SK-N-SH (cell line): ENCODE results near the gene SOX11. TPM values are rescaled to one million over a fixed set of nuclear protein-coding genes. Genes with fewer than 3 reads are reported as not detected.

Source experiments
- CTCF ChIA-PET: fragments of 300-600, 350-600 bp; formaldehyde crosslinking; extraction: SDS; loops from one replicate; lab custom pipeline; 2021; lab: Yijun Ruan, JAX
- POLR2A ChIA-PET: fragments of 350-600 bp; sonication (Branson Sonifier 250); formaldehyde crosslinking; extraction: SDS; loops from one replicate; lab custom pipeline; 2020; ENCODE audit warnings: antibody characterized with exemption, inconsistent platforms; lab: Yijun Ruan, JAX
- DNase-seq: peaks from one replicate; pipeline ENCODE4 v3.0.0; 2012
- H2AFZ ChIP-seq: fragments of 200-600 bp; sonication (generic); 2 replicates; pipeline ENCODE4 v1.8.1; 2016; ENCODE audit warnings: antibody characterized with exemption, mild to moderate bottlenecking, low read depth
- H3F3A ChIP-seq: fragments of 200-600 bp; sonication (generic); replicated peaks from 2 replicates; pipeline ENCODE3; 2016; ENCODE audit warnings: antibody characterized with exemption, mild to moderate bottlenecking; ENCODE audit not compliant: insufficient read depth
- H3K27ac ChIP-seq, 2 experiments: fragments of 200-500 bp in 1 of 2; fragments of 200-600 bp in 1 of 2; sonication (Bioruptor generic) in 1 of 2; sonication (generic), shearing (Covaris generic) in 1 of 2; 2 replicates each; pipeline versions ENCODE4 v1.5.1 to v1.6.1; 2014 to 2016; ENCODE audit warnings: low read depth in 2 of 2, inconsistent platforms in 1 of 2, low read length in 1 of 2, mild to moderate bottlenecking in 1 of 2, mixed read lengths in 1 of 2
- H3K27me3 ChIP-seq: fragments of 200-600 bp; sonication (generic), shearing (Covaris generic); 2 replicates; pipeline ENCODE4 v1.6.1; 2016; ENCODE audit warnings: mixed run types; ENCODE audit not compliant: insufficient read depth
- H3K36me3 ChIP-seq, 2 experiments: fragments of 200-500 bp in 1 of 2; fragments of 200-600 bp in 1 of 2; sonication (Bioruptor generic) in 1 of 2; sonication (generic) in 1 of 2; replicated peaks in 1 of 2; 2 replicates each; pipeline versions ENCODE3 to v1.5.1; 2014 to 2016; ENCODE audit warnings: low read length in 1 of 2, mild to moderate bottlenecking in 1 of 2; ENCODE audit not compliant: insufficient read depth in 2 of 2, control insufficient read depth in 1 of 2
- H3K4me1 ChIP-seq, 2 experiments: fragments of 200-500 bp in 1 of 2; fragments of 200-600 bp in 1 of 2; sonication (Bioruptor generic) in 1 of 2; sonication (generic), shearing (Covaris generic) in 1 of 2; 2 replicates each; pipeline versions ENCODE4 v1.5.1 to v1.6.1; 2014 to 2016; ENCODE audit warnings: low read depth in 1 of 2, low read length in 1 of 2, mixed run types in 1 of 2; ENCODE audit not compliant: insufficient read depth in 2 of 2, control insufficient read depth in 1 of 2
- H3K4me2 ChIP-seq: fragments of 200-600 bp; sonication (generic), shearing (Covaris generic); 2 replicates; pipeline ENCODE4 v1.6.1; 2017; ENCODE audit warnings: mixed run types
- H3K4me3 ChIP-seq, 2 experiments: fragments of 200-500 bp in 1 of 2; fragments of 200-600 bp in 1 of 2; sonication (Bioruptor generic) in 1 of 2; sonication (generic), shearing (Covaris generic) in 1 of 2; 2 replicates each; pipeline versions ENCODE4 v1.5.1 to v1.8.1; 2014 to 2016; ENCODE audit warnings: low read depth in 2 of 2, inconsistent platforms in 1 of 2, low read length in 1 of 2, mild to moderate bottlenecking in 1 of 2, mixed read lengths in 1 of 2, moderate library complexity in 1 of 2
- H3K79me2 ChIP-seq: fragments of 200-600 bp; sonication (generic); 2 replicates; pipeline ENCODE4 v1.8.1; 2017; ENCODE audit warnings: mild to moderate bottlenecking; ENCODE audit not compliant: insufficient read depth
- H3K9ac ChIP-seq: fragments of 200-600 bp; sonication (generic); 2 replicates; pipeline ENCODE4 v1.6.1; 2017; ENCODE audit warnings: mixed run types
- H3K9me2 ChIP-seq: fragments of 200-600 bp; sonication (generic); 2 replicates; pipeline ENCODE4 v1.6.1; 2017; ENCODE audit warnings: mixed run types
- H3K9me3 ChIP-seq: fragments of 200-600 bp; sonication (generic); 2 replicates; pipeline ENCODE4 v1.6.1; 2017; ENCODE audit warnings: mixed run types, mild to moderate bottlenecking, moderate library complexity
- H4K20me1 ChIP-seq: fragments of 200-600 bp; sonication (generic); 2 replicates; pipeline ENCODE4 v1.6.1; 2017; ENCODE audit warnings: mild to moderate bottlenecking, mixed run types; ENCODE audit not compliant: insufficient read depth
- CHD2 ChIP-seq: fragments of 150-350 bp; IDR thresholded peaks from 2 replicates; pipeline ENCODE4 v1.6.1; 2018; ENCODE audit warnings: low read length; ENCODE audit not compliant: partially characterized antibody
- ELF1 ChIP-seq: IDR thresholded peaks from 2 replicates; pipeline ENCODE4 v1.4.0; 2012
- EP300 ChIP-seq, 2 experiments: IDR thresholded peaks; 2 replicates each; pipeline versions ENCODE4 v1.4.0 to v1.6.1; 2012; ENCODE audit warnings: borderline replicate concordance in 1 of 2, low read depth in 1 of 2, low read length in 1 of 2
- EZH2phosphoT487 ChIP-seq: fragments of 200-600 bp; sonication (generic); IDR thresholded peaks from 2 replicates; pipeline ENCODE4 v1.6.1; 2017; ENCODE audit warnings: low read depth, mixed run types, mild to moderate bottlenecking, antibody characterized with exemption, moderate library complexity, borderline replicate concordance
- FOSL2 ChIP-seq: IDR thresholded peaks from 2 replicates; pipeline ENCODE4 v1.4.0; 2012; ENCODE audit warnings: low read depth, mild to moderate bottlenecking, moderate library complexity, borderline replicate concordance
- FOXJ3 ChIP-seq: sonication (generic); formaldehyde crosslinking; IDR thresholded peaks from 2 replicates; pipeline ENCODE4 v1.5.1; 2020; ENCODE audit warnings: mild to moderate bottlenecking, missing genetic modification reagents
- GATA2 ChIP-seq: sonication (generic); formaldehyde crosslinking; IDR thresholded peaks from 2 replicates; pipeline ENCODE4 v1.5.0; 2020; ENCODE audit warnings: mild to moderate bottlenecking, missing genetic modification reagents
- JUND ChIP-seq: IDR thresholded peaks from 2 replicates; pipeline ENCODE4 v1.4.0; 2012
- MXI1 ChIP-seq: IDR thresholded peaks from 2 replicates; pipeline ENCODE4 v1.6.1; 2012; ENCODE audit warnings: mild to moderate bottlenecking, low read depth, low read length, improper control_type of control experiment
- POLR2AphosphoS5 ChIP-seq: IDR thresholded peaks from 2 replicates; pipeline ENCODE4 v1.6.1; 2012; ENCODE audit warnings: low read depth, low read length
- RXRA ChIP-seq: IDR thresholded peaks from 2 replicates; pipeline ENCODE4 v1.4.0; 2012; ENCODE audit warnings: low read depth, mild to moderate bottlenecking, borderline replicate concordance
- SIN3A ChIP-seq: IDR thresholded peaks from 2 replicates; pipeline ENCODE4 v1.6.1; 2012; ENCODE audit warnings: low read depth, mild to moderate bottlenecking, low read length, moderate library complexity, borderline replicate concordance
- SMC3 ChIP-seq: IDR thresholded peaks from 2 replicates; pipeline ENCODE4 v1.6.1; 2012; ENCODE audit warnings: low read depth, low read length, improper control_type of control experiment
- TAF1 ChIP-seq: IDR thresholded peaks from 2 replicates; pipeline ENCODE4 v1.6.1; 2012; ENCODE audit warnings: low read depth, mild to moderate bottlenecking, low read length, moderate library complexity, borderline replicate concordance
- TEAD4 ChIP-seq: IDR thresholded peaks from 2 replicates; pipeline ENCODE4 v1.4.0; 2012; ENCODE audit warnings: mild to moderate bottlenecking, borderline replicate concordance; ENCODE audit not compliant: insufficient read depth
- YY1 ChIP-seq: IDR thresholded peaks from 2 replicates; pipeline ENCODE4 v1.4.0; 2012; ENCODE audit warnings: low read depth, mild to moderate bottlenecking
- ZBTB33 ChIP-seq: IDR thresholded peaks from 2 replicates; pipeline ENCODE4 v1.4.0; 2012; ENCODE audit warnings: low read depth, borderline replicate concordance
- WGBS: methylation state at CpG from one replicate; pipeline ENCODE4 v1.1.6; 2017; ENCODE audit warnings: low lambda C conversion rate; 5-methylcytosine and 5-hydroxymethylcytosine counted together
- polyA plus RNA-seq, 3 experiments: library from polyadenylated mRNA; depleted of rRNA; stranded (reverse); fragments of >200 nt; gene quantifications; 2 replicates each; pipeline ENCODE4 v1.2.3, GENCODE V29; 2012
- TF ChIP-seq, protein P1 (sequence below): IDR thresholded peaks from 2 replicates; pipeline ENCODE4 v1.4.0; 2012; ENCODE audit warnings: low read depth
- TF ChIP-seq, protein P2 (sequence below): IDR thresholded peaks from 2 replicates; pipeline ENCODE4; 2012
- TF ChIP-seq, protein P3 (sequence below): fragments of 150-350 bp; IDR thresholded peaks from 2 replicates; pipeline ENCODE4 v1.6.1; 2016; ENCODE audit warnings: mild to moderate bottlenecking, low read depth, low read length
- TF ChIP-seq, protein P4 (sequence below): IDR thresholded peaks from 2 replicates; pipeline ENCODE4 v1.6.1; 2012; ENCODE audit warnings: mild to moderate bottlenecking, low read depth, low read length, moderate library complexity

SOX11 gene
- polyA plus RNA-seq, 1 of the 3 experiments (the other 2 are of a cell fraction): 3.4 TPM

GRCh38 chr2:5686068-5686467, 6.1 kb upstream of the SOX11 start (continued):
- no peak for TF ChIP-seq FOXJ3
- TF ChIP-seq CHD2: no peak
- no peak for TF ChIP-seq GATA2
- TF ChIP-seq MXI1: no peak
- TF ChIP-seq SMC3: no peak
- no peak for TF ChIP-seq POLR2AphosphoS5
- TF ChIP-seq YY1: no peak
- no peak for TF ChIP-seq ELF1
- TF ChIP-seq, all 33 proteins: peak for 0

- CTCF ChIA-PET: interaction anchor here (0.6 kb wide), 1 partner anchor 400 kb away, joined by 3 read pairs; no protein-coding TSS in a partner anchor
- TF ChIP-seq FOSL2 (no peak), CHD2 (no peak), JUND (no peak), GATA2 (no peak), TEAD4 (no peak), EP300 (IDR thresholded peaks at IDR 0.05; ENCODE audit: borderline replicate concordance in 1 of 2, low read depth in 1 of 2, low read length in 1 of 2) (no peak), SMC3 (no peak), RXRA (no peak), EZH2phosphoT487 (no peak), YY1 (no peak), SIN3A (no peak), ZBTB33 (no peak), MXI1 (no peak), TAF1 (no peak)
- TF ChIP-seq, protein P1, sequence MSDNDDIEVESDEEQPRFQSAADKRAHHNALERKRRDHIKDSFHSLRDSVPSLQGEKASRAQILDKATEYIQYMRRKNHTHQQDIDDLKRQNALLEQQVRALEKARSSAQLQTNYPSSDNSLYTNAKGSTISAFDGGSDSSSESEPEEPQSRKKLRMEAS: no peak
- TF ChIP-seq, protein P2, sequence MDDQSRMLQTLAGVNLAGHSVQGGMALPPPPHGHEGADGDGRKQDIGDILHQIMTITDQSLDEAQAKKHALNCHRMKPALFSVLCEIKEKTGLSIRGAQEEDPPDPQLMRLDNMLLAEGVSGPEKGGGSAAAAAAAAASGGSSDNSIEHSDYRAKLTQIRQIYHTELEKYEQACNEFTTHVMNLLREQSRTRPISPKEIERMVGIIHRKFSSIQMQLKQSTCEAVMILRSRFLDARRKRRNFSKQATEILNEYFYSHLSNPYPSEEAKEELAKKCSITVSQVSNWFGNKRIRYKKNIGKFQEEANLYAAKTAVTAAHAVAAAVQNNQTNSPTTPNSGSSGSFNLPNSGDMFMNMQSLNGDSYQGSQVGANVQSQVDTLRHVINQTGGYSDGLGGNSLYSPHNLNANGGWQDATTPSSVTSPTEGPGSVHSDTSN: no peak
- TF ChIP-seq, protein P3, sequence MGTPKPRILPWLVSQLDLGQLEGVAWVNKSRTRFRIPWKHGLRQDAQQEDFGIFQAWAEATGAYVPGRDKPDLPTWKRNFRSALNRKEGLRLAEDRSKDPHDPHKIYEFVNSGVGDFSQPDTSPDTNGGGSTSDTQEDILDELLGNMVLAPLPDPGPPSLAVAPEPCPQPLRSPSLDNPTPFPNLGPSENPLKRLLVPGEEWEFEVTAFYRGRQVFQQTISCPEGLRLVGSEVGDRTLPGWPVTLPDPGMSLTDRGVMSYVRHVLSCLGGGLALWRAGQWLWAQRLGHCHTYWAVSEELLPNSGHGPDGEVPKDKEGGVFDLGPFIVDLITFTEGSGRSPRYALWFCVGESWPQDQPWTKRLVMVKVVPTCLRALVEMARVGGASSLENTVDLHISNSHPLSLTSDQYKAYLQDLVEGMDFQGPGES: no peak
- TF ChIP-seq, protein P4, sequence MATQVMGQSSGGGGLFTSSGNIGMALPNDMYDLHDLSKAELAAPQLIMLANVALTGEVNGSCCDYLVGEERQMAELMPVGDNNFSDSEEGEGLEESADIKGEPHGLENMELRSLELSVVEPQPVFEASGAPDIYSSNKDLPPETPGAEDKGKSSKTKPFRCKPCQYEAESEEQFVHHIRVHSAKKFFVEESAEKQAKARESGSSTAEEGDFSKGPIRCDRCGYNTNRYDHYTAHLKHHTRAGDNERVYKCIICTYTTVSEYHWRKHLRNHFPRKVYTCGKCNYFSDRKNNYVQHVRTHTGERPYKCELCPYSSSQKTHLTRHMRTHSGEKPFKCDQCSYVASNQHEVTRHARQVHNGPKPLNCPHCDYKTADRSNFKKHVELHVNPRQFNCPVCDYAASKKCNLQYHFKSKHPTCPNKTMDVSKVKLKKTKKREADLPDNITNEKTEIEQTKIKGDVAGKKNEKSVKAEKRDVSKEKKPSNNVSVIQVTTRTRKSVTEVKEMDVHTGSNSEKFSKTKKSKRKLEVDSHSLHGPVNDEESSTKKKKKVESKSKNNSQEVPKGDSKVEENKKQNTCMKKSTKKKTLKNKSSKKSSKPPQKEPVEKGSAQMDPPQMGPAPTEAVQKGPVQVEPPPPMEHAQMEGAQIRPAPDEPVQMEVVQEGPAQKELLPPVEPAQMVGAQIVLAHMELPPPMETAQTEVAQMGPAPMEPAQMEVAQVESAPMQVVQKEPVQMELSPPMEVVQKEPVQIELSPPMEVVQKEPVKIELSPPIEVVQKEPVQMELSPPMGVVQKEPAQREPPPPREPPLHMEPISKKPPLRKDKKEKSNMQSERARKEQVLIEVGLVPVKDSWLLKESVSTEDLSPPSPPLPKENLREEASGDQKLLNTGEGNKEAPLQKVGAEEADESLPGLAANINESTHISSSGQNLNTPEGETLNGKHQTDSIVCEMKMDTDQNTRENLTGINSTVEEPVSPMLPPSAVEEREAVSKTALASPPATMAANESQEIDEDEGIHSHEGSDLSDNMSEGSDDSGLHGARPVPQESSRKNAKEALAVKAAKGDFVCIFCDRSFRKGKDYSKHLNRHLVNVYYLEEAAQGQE: no peak
- TF ChIP-seq, all 33 proteins: peak for 0
- H3K27me3 ChIP-seq: no peaks in the 10 kb centered on the region
- peaks cover 12% of the 10 kb centered on the region; the same call in 1 of the 2 replicates for H3K79me2 ChIP-seq
- WGBS: 61% methylated on average over 5 of the region's 5 CpGs
- no peak overlapping the region for H3K27ac ChIP-seq
- H3K4me3 ChIP-seq: no peak overlapping the region
- peaks cover 12% of the 10 kb centered on the region for H3F3A ChIP-seq
- H4K20me1 ChIP-seq: no peaks in the 10 kb centered on the region
- POLR2A ChIA-PET: no interaction called here
- no peak overlapping the region for H2AFZ ChIP-seq
- peaks cover 0 to 6% of the 10 kb centered on the region in 2 experiments; a peak in 1 of 4 replicates for H3K4me1 ChIP-seq
- DNase-seq: no peak
- H3K9me3 ChIP-seq: no peaks in the 10 kb centered on the region
- H3K4me2 ChIP-seq: no peak overlapping the region
- no peak overlapping the region for H3K9ac ChIP-seq
- H3K9me2 ChIP-seq: no peaks in the 10 kb centered on the region
- no peaks in the 10 kb centered on the region for H3K36me3 ChIP-seq
Measured at GRCh38 chr2:5686536-5686935, 5.6 kb upstream of the SOX11 start.
